Natural killer cell (primary cell): Measurements from ENCODE around the gene FAM227B. TPM values are rescaled to one million over a fixed set of nuclear protein-coding genes. Genes with fewer than 3 reads are reported as not detected.
"Not testable (repeated sequence)": the region's sequence is repeated elsewhere in the genome, so short reads cannot be mapped to it uniquely, and the experiment has no call there.

Experiments used
- ATAC-seq, 3 donors: fragments of 150-1000 bp in 2 of 3; fragments of 200-7000 bp in 1 of 3; cut with Tn5 transposase; 1 replicate in 1 of 3; 2 replicates in 2 of 3; pipeline ENCODE4 v1.10.0; 2021; ENCODE audit warnings: mild to moderate bottlenecking in 2 of 3, moderate library complexity in 2 of 3
- DNase-seq, 2 donors: peaks; one replicate each; pipeline versions ENCODE4 v3.0.0 to v3.0.0-alpha.2; 2013 to 2021; ENCODE audit warnings: mixed read lengths in 1 of 2
- H3K27ac ChIP-seq: one replicate; pipeline ENCODE4 v1.5.1; 2013; ENCODE audit warnings: mild to moderate bottlenecking, low read length
- H3K27me3 ChIP-seq: one replicate; pipeline ENCODE4 v1.6.1; 2013; ENCODE audit warnings: low read length; ENCODE audit not compliant: control insufficient read depth, insufficient read depth
- H3K36me3 ChIP-seq: one replicate; pipeline ENCODE4 v1.6.1; 2013; ENCODE audit warnings: low read length; ENCODE audit not compliant: control insufficient read depth, insufficient read depth
- H3K4me1 ChIP-seq: one replicate; pipeline ENCODE4 v1.6.1; 2013; ENCODE audit warnings: low read length; ENCODE audit not compliant: control insufficient read depth, insufficient read depth
- H3K4me3 ChIP-seq: one replicate; pipeline ENCODE4 v1.5.1; 2013; ENCODE audit warnings: low read length
- H3K9me3 ChIP-seq: one replicate; pipeline ENCODE4 v1.6.1; 2013; ENCODE audit warnings: low read length; ENCODE audit not compliant: control insufficient read depth, insufficient read depth
- H3K27ac Mint-ChIP-seq, 2 donors: one replicate each; pipeline ENCODE4 v1.8.0; 2022; ENCODE audit warnings: mild to moderate bottlenecking in 2 of 2, mixed read lengths in 2 of 2, moderate library complexity in 1 of 2
- H3K27me3 Mint-ChIP-seq, 2 donors: one replicate each; pipeline ENCODE4 v1.8.0; 2022; ENCODE audit warnings: low read depth in 2 of 2, mixed read lengths in 2 of 2
- H3K36me3 Mint-ChIP-seq: one replicate; pipeline ENCODE4 v1.8.0; 2022; ENCODE audit warnings: mixed read lengths
- H3K4me1 Mint-ChIP-seq, 2 donors: one replicate each; pipeline ENCODE4 v1.8.0; 2022; ENCODE audit warnings: mixed read lengths in 2 of 2
- H3K4me3 Mint-ChIP-seq: one replicate; pipeline ENCODE4 v1.8.0; 2022; ENCODE audit warnings: mild to moderate bottlenecking, moderate library complexity, mixed read lengths
- H3K9me3 Mint-ChIP-seq, 2 donors: one replicate each; pipeline ENCODE4 v1.8.0; 2022; ENCODE audit warnings: mixed read lengths in 2 of 2
- CTCF ChIP-seq: fragments of 200-600 bp; IDR thresholded peaks from one replicate; pipeline ENCODE4 v1.8.0; 2022; ENCODE audit warnings: antibody characterized with exemption
- WGBS: methylation state at CpG from one replicate; pipeline ENCODE4 v1.1.7; 2013; ENCODE audit warnings: missing lambda C conversion rate; ENCODE audit not compliant: insufficient coverage; 5-methylcytosine and 5-hydroxymethylcytosine counted together
- intact Hi-C: fragments of 100-400 bp; cut with micrococcal nuclease; formaldehyde crosslinking; loops from one replicate; pipeline ENCODE4 v1.14.2; 2022
- total RNA-seq, 4 donors: library from RNA; stranded (reverse); fragments of 120-200 nt in 1 of 4; gene quantifications; one replicate each; pipeline versions ENCODE4 v1.2.3 to v1.2.4, GENCODE V29; 2013 to 2022

The FAM227B gene
- total RNA-seq, 3 donors from 2014 or later (not counting 1 experiment from before 2014, with no cell fraction given): 3.8 to 5.0 (median 4.9) TPM

- Mint-ChIP-seq H3K36me3 (no peaks in the 10 kb centered on the region), H3K4me3 (no peak overlapping the region), H3K4me1 (no peaks in the 10 kb centered on the region), H3K27me3 (peaks cover 18 to 37% of the 10 kb centered on the region in 2 donors), H3K27ac (no peak overlapping the region), H3K9me3 (no peaks in the 10 kb centered on the region)
- Histone ChIP-seq H3K27me3 (no peaks in the 10 kb centered on the region), H3K9me3 (no peaks in the 10 kb centered on the region), H3K27ac (no peak overlapping the region), H3K36me3 (no peaks in the 10 kb centered on the region), H3K4me1 (no peaks in the 10 kb centered on the region), H3K4me3 (no peak overlapping the region)
- no peak for DNase-seq
- no peak for TF ChIP-seq CTCF
- ATAC-seq: no peak
- intact Hi-C loops: no loop called here
These were observed 207.8 kb downstream of the FAM227B start for GRCh38 chr15:49412797-49413196.

- ATAC-seq: no peak
- no peaks in the 10 kb centered on the region for H3K36me3 Mint-ChIP-seq
These were observed 210.0 kb downstream of the FAM227B start for GRCh38 chr15:49410641-49411040.

GRCh38 chr15:49406352-49407118 is 214.1 kb downstream of the FAM227B start:
- H3K9me3 Mint-ChIP-seq: peaks cover 0 to 2% of the 10 kb centered on the region in 2 donors
- ATAC-seq (no peak), DNase-seq (no peak)
- no peaks in the 10 kb centered on the region for H3K36me3 Mint-ChIP-seq
- WGBS: 96% methylated on average over 17 of the region's 17 CpGs
- peaks cover 12 to 35% of the 10 kb centered on the region in 2 donors for H3K27me3 Mint-ChIP-seq
- no peaks in the 10 kb centered on the region for H3K4me1 ChIP-seq
- H3K27ac ChIP-seq: no peak overlapping the region
- no peak for TF ChIP-seq CTCF
- no peak overlapping the region for H3K4me3 Mint-ChIP-seq
- H3K9me3 ChIP-seq: no peaks in the 10 kb centered on the region
- no peaks in the 10 kb centered on the region for H3K36me3 ChIP-seq
- H3K4me3 ChIP-seq: no peak overlapping the region
- H3K27ac Mint-ChIP-seq: no peak overlapping the region
- no peaks in the 10 kb centered on the region for H3K4me1 Mint-ChIP-seq
- intact Hi-C loops: no loop called here
- H3K27me3 ChIP-seq: no peaks in the 10 kb centered on the region

More at GRCh38 chr15:49410641-49411040, 210.0 kb downstream of the FAM227B start:
- Mint-ChIP-seq H3K27me3 (peaks cover 14 to 30% of the 10 kb centered on the region in 2 donors), H3K4me3 (no peak overlapping the region), H3K9me3 (no peaks in the 10 kb centered on the region), H3K4me1 (no peaks in the 10 kb centered on the region), H3K27ac (no peak overlapping the region)
- no peak overlapping the region for H3K27ac ChIP-seq
- TF ChIP-seq CTCF: no peak
- H3K27me3 ChIP-seq: no peaks in the 10 kb centered on the region
- intact Hi-C loops: no loop called here
- H3K4me1 ChIP-seq: no peaks in the 10 kb centered on the region
- H3K4me3 ChIP-seq: no peak overlapping the region
- DNase-seq: no peak
- no peaks in the 10 kb centered on the region for H3K36me3 ChIP-seq
- H3K9me3 ChIP-seq: no peaks in the 10 kb centered on the region

- H3K4me3 Mint-ChIP-seq, H3K9me3 ChIP-seq, H3K27ac Mint-ChIP-seq, H3K4me1 ChIP-seq, H3K27ac ChIP-seq, ATAC-seq, H3K36me3 Mint-ChIP-seq, H3K27me3 ChIP-seq, intact Hi-C loops, H3K4me1 Mint-ChIP-seq, H3K9me3 Mint-ChIP-seq, H3K4me3 ChIP-seq, H3K36me3 ChIP-seq, DNase-seq: not testable (repeated sequence)
- WGBS: 85% methylated on average over 4 of the region's 5 CpGs
- peaks cover 4 to 24% of the 10 kb centered on the region in 2 donors for H3K27me3 Mint-ChIP-seq
These were observed 217.9 kb downstream of the FAM227B start for GRCh38 chr15:49402515-49403296.
